Sigmoid colon (tissue), 4 donors: Measurements from ENCODE around the gene PLPP1.

Source experiments
- CTCF ChIP-seq, 4 experiments: fragments of 450-650 bp in 3 of 4; fragments of 200-600 bp in 1 of 4; IDR thresholded peaks; one replicate each; pipeline ENCODE4 v1.5.1; 2016 to 2019; ENCODE audit warnings: antibody characterized with exemption in 4 of 4, mild to moderate bottlenecking in 3 of 4, moderate library complexity in 2 of 4
- EP300 ChIP-seq, 4 donors: sonication (generic); formaldehyde crosslinking; IDR thresholded peaks; one replicate each; pipeline ENCODE4 v1.6.1; 2017; ENCODE audit warnings: antibody characterized with exemption in 4 of 4
- POLR2A ChIP-seq, 2 donors: fragments of 450-650 bp; IDR thresholded peaks; one replicate each; pipeline ENCODE4 v1.6.1; 2016; ENCODE audit warnings: antibody characterized with exemption in 2 of 2, mild to moderate bottlenecking in 2 of 2, moderate library complexity in 2 of 2
- POLR2AphosphoS5 ChIP-seq, 4 donors: sonication (generic); formaldehyde crosslinking; IDR thresholded peaks; one replicate each; pipeline ENCODE4 v1.6.1; 2017; ENCODE audit warnings: antibody characterized with exemption in 4 of 4

- no peak for TF ChIP-seq CTCF (IDR thresholded peaks at IDR 0.05)
- no peak for TF ChIP-seq POLR2AphosphoS5 (IDR thresholded peaks at IDR 0.05)
- TF ChIP-seq POLR2A (IDR thresholded peaks at IDR 0.05), result no peak
- no peak for TF ChIP-seq EP300 (IDR thresholded peaks at IDR 0.05)
Measured at GRCh38 chr5:55451976-55452375, 82.8 kb downstream of the PLPP1 start.
